MM.1S (cell line): ENCODE results near the gene LSM14B.

Source experiments
- EZH2phosphoT487 ChIP-seq: fragments of 300-600 bp; sonication (generic); IDR thresholded peaks from 2 replicates; pipeline ENCODE4 v1.6.1; 2018; ENCODE audit warnings: antibody characterized with exemption, low read length
- TF ChIP-seq, protein P1 (sequence below): fragments of 300-600 bp; sonication (generic); IDR thresholded peaks from 2 replicates; pipeline ENCODE4 v1.5.1; 2016; ENCODE audit warnings: antibody characterized with exemption, low read length, mixed read lengths

DNA sequence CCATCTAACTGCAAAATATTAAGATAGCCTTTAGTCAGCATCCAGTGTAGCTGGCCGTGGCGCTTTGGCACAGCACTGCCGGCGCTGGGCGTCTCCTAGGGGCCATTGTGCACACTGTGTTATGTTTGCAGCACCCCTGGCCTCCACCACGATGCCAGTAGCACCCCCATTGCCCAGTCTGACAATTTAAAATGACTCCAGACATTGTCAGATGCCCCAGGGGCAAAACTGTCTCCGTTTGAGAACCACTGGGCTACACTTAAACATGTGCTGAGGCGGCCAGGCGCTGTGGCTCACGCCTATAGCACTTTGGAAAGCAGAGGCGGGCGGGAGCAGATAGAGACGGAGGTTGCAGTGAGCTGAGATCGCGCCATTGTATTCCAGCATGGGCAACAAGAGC is 54.6 kb downstream of the LSM14B start:
- TF ChIP-seq, protein P1, sequence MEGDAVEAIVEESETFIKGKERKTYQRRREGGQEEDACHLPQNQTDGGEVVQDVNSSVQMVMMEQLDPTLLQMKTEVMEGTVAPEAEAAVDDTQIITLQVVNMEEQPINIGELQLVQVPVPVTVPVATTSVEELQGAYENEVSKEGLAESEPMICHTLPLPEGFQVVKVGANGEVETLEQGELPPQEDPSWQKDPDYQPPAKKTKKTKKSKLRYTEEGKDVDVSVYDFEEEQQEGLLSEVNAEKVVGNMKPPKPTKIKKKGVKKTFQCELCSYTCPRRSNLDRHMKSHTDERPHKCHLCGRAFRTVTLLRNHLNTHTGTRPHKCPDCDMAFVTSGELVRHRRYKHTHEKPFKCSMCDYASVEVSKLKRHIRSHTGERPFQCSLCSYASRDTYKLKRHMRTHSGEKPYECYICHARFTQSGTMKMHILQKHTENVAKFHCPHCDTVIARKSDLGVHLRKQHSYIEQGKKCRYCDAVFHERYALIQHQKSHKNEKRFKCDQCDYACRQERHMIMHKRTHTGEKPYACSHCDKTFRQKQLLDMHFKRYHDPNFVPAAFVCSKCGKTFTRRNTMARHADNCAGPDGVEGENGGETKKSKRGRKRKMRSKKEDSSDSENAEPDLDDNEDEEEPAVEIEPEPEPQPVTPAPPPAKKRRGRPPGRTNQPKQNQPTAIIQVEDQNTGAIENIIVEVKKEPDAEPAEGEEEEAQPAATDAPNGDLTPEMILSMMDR: no peak
- no peak for TF ChIP-seq EZH2phosphoT487
